NK-92 treated with Interleukin-12 subunit alpha and Interleukin-12 subunit beta, amount 100 ng/mL, for 24 hours (cell line): Measurements from ENCODE around the gene PTPRN2.

Experiments
- DNase-seq: peaks from one replicate; lab custom pipeline; 2025; lab: John Stamatoyannopoulos, UW

PTPRN2 gene

DNA sequence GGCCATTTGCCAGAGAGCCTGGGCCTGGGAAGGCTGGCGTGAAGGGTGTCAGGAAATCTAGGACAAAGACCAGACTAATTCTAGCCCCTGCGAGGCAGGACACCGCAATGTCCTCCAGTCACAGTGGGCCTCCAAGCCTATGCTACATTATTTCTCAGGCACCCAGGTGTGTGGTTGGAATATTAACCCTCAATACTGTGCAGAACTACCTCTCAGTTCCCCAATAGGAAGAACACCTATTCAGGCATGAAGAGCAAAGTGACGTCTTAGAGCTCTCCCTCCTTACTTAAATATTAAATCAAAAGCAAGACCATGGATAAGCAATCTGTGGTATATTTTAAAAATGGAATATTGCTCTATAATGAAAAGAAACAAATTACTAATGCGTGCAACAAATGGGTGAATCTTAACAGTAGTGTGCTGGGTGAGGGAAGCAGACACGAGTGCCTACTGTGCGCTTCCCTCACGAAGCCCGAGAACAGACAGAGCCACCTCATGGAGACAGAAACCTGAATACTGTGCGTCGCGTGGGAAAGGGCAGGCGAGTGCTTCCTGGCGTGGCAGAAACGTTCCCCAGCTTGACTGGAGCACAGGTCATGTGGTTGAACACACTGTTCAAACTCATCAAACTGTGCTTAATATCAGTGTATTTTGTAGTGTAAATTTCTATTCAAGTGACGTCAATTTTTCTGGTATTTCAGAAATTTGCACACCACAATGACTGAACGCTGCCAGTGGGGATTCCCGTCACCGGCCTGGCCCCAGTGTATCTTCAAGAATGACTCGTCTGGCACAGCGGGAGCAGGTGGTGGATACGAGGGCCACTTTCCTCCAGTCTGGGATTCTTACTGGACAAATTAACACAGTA lies 15.5 kb upstream of the PTPRN2 start:
- no peak for DNase-seq

DNA sequence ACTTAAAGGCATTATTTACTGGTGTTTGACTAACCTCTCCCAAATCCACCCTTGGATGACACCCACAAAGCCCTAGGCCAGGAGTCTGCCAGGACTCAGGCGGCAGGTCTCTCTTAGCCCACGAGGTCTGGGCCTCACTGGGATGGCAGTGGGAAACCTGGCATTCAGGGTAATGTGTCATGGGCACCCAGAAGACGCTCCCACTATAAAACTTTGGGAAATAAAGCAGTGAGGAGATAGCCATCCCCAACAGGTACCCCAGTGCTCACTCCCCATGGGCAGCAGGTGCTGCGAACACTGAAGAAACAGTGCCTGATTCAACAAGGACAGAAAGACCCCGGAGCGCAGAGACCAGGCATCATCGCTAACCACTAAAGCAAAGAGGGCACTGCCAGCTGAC lies 14.4 kb upstream of the PTPRN2 start:
- no peak for DNase-seq

DNA sequence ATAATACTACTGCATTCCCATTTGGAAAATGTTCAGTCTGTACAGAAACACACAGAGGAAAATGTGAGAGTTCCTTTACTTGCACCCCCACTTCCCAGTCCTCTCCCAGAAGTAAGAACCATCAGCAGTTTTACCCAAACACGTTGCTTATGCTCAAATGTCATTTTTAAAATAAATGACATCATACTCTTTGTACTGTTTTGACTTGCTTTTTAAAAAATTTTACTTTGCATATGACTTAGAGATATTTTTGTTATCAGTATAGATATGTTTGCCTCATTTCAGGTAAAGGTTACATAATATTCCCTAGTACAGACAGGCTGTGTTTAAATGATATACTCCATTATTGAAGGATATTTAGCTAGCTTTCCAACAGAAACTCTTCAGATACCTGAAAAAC lies 13.5 kb upstream of the PTPRN2 start:
- DNase-seq = no peak

DNA sequence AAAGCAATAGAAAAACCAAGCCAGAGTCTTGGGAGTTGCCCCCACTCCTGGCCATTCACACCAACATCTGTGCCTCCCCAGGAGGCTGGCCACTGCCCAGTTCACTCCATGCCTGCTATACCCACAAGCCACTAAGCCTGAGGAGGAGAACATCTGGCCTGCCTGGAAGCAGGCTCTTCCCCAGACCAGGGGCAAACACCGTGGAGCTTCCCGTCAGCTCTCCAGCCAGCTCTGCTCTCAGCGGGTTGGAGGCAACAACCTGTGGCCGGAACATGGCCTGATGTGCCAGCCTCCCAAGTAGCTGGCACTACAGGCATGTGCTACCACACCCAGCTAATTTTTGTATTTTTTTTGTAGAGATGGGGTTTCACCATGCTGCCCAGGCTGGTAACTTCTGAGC lies 9.1 kb upstream of the PTPRN2 start:
- no peak for DNase-seq

DNA sequence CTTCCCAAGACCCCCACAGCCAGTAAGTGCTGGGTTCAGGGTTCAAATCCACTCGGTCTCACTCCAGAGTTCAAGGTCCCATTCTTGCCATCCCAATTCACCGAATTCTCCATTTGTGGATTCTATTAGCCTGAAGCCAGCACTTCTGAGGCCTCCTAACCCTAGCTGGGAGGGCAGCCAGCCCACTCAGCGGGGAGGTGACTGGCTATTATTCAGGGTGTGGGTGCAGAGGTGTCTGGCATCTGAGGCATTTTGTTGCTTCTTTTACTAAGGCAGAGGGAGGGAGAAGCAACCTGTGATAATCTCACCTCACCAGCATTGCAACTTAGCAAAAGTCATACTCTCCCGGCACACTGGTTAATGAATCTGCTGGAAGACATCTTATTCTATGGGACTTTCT lies 8.7 kb upstream of the PTPRN2 start:
- DNase-seq = no peak

DNA sequence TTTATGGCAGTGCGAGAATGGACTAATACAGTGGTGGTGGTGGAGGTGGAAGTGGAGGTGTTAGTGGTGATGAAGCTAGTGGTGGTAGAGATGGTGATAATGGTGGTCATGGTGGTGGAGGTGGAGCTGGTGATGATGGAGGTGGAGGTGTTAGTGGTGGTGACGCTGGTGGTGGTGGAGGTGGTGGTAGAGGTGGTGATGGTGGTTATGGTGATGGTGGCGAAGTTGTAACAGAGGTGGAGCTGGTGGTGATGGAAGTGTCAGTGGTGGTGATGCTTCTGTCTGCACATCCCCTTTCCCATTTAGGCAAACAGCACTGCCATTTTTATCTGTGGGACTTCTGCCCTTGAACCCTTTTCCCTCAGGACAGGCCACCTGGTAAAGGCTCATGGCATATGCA lies 7.4 kb upstream of the PTPRN2 start:
- no peak for DNase-seq

DNA sequence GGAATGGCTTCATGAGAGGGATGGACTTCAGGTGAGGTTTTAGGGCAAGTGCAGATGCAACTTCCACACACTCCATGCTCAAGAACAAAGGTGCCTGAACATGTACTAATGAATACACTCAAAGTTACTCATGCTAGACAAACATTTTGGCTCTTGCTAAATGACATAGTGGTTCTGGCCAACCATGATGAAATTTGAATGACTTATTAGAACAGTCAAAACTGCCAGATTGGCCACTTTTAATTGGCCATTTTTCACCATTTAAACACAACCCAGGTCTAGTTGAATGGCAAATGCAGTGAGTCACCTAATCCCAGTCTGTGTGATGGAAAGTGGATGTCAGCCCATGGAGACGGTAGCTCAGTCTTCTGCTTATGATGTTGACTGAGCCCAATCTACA lies 4.9 kb upstream of the PTPRN2 start:
- no peak for DNase-seq

DNA sequence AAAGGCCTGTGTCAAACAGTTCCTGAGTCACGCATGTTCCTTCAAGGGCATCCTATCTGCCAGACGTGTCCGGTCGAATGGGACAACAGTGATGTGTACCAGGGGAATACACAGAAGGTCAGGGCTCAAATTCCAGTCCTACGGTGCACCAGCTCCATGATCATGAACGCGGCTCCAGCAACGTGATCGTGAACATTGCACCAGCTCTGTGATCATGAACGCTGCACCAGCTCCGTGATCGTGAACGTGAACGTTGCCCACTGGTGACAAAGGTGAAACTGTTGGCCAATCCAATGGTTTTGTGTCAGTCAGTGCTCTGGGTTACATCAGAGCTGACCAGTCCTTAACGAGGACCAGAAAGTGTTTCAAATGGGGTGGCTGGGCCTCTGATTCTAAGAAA lies 4.3 kb upstream of the PTPRN2 start:
- DNase-seq = no peak

DNA sequence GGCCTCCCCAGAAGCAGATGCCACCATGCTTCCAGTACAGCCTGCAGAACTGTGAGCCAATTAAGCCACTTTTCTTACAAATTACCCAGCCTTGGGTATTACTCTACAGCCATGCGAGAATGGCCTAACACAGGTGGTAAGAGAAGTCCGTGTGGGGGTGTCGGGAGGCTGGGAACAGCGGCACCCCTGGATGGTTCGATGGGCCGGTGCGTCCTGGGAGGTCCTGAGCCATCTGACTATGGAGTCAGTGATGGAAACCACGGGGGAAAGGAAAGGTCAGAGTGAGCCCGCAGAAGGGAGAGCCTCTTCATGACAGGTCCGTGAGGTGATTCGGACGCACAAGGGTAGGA lies 2.5 kb upstream of the PTPRN2 start:
- DNase-seq = no peak

DNA sequence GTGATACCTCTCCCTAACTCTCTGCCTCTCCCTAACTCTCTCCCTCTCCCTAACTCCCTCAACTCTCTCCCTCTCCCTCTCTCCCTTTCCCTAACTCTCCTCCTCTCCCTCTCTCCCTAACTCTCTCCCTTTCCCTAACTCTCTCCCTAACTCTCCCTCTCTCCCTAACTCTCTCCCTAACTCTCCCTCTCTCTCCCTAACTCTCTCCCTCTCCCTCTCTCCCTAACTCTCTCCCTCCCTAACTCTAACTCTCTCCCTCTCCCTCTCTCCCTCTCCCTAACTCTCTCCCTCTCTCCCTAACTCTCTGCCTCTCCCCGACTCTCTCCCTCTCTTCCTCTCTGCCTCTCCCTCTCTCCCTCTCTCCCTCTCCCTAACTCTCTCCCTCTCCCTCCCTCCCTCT lies 2.0 kb upstream of the PTPRN2 start:
- no peak for DNase-seq

DNA sequence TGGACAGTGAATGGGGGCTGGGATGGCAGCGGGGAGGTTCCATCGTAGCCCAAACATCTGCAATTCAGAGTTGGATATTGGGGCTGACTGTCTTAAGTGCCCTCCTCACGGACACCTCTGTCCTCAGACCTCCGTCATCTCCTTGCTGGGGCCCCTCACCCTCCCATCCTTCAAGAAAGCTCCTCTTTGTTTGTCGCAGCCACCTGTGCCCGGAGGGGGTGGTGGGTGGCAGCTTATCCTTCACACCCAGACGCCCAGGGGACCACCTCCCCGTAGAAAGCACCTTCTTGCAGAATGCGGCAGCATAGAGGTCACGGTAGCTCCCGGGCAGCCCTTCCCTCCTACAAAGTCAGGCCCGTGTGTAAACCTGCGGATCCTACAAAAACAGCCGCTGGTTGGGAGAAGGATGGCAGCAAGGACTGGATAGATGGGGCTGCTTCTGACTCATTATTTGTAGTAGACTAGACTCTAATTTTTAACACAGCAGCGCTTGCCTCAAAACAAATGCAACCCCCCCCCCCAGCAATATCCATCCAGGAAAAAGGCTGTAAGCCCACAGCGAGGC lies 1.3 kb upstream of the PTPRN2 start:
- no peak for DNase-seq

DNA sequence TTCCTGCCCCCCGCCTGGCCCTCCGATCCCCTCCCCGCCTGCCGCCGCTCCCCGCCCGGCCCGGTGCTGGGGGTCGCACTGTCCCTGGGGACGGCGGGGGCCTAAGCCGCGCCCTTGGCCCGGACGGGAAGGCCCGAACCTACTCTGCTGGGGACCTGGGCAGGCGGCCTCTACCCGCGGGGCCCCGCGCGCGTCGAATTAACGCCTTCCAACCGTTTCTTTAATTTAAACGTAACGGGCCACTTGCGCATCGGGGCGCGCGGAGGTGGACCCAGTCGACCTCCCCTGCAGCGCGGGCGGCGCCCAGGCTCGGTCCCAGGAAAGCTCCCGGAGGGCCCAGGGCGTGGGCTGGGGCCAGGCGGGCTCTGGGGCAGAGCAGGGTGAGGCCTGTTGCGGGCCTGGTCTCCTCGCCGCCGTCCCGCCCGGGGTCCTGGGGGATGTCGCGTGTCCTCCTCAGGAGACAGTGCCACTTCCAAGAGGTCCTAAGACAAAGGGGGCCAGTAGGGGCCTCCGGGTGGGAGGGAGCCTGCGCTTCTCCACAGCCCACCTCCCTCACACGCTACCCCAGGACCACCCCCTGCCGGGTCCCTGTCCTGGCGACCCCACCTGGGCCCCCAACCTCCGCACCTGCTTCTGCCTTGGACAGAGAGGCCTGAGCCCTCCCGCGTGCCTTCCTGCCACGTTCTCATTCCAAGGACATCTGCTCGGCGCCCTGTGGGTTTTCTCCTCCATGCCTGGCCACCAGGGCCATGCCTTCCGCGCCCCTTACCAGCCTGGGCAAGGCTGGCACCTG lies 658 bp upstream of the PTPRN2 start:
- no peak for DNase-seq

DNA sequence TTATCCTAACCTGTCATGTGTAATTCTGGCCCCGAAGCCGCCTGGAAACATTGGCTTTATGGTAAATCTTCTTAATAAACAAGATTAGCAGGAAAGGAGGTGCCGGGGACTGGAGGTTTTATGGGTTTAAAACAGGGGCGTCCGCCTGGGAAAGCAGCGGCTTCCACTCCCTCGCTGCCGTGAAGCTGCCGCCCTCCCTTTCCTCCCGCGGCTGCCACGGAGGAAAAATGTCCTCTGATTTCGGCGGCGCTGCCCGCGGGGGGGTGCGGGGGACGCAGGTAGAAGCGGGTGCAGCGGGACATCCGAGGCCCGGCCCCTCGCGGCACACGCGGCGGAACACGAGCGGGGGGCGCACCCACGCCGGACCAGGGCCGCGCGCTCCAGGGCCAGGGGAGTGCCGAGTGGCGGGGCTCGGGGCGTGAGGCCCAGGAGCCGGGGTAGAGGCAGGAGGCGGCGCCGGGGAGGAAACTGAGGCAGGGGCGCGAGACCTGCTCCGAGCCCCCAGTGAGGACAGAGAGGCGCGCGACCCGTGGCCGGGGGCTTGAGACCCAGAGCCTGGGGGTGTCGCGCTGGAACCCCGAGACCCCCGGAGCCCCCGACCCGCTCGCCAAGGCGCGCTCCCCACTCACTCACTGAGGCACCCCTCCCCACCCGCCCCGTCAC lies 993 bp downstream of the PTPRN2 start:
- no peak for DNase-seq

DNA sequence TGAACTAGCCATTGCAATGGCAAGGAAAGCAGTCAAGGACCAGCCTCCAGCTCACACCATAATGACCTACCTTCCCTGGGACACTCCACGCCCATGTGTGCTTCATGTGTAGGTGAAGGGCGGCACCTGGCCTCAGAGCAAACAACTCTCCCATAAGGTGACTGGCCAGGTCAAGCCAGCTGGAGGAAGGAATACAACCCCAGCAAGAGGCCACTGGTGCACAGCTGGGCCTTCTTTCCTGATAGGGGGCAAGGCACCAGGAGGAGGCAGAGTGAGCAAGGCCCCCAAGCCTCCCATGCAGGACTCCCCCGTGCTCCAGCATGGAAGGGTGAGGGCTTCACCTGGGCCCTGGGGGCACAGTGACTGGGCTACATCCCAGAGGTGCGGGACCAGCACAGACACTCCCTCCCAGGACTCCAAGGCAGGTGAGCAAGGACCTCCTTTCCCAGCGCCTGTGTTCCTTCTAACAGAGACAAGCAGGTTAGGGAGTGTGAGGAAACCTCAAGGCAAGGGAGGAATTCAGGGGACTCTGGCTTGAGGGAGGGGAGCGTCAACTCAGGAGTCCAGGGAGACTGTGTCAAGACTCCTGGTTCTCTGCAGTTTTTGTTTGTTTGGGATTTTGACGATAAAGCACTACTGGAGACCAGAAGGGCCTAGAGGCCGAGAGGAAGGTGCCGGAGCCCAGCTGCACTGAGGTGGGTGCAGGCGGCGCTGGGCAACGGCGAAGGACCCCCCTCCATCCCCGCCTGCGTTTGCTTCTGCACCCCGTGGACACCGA lies 1.7 kb downstream of the PTPRN2 start:
- DNase-seq = no peak

DNA sequence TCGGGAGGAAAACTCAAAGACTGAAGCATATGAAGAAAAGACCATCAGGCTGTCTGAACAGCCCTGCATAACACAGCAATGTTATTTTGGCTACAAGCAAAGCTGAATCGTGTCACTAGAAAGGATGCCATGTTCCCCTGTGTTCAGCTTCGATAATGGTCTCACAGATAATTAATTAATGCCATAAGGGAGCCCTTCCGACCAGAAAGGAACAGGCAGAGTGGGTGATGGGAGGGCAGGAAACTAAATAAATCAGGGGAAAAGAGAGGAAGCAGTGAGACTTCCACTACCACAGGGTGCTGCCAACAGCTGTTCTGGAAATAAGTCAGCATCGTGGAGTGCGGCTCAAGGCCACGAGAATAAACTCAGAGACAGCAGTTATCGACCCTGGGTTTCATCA lies 3.2 kb downstream of the PTPRN2 start:
- no peak for DNase-seq

DNA sequence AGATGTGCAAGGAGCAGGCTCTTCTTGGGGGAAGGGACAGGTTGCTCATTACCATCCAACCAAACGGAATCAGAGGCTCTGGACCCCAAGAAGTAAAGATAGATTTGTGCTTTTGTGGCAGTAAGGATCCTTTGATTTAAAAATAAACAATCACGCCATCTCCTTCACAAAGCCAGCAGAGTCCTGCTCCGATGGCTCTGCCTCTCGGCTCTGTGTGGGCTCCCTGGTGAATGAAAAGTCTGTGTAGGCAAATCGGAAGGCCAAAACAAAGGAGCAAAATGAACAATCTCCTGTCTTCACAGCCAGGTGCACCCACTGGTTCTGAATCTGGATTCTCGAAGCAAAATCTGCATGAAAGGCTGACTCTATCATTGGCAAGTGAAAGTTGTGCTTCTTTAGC lies 3.8 kb downstream of the PTPRN2 start:
- no peak for DNase-seq

DNA sequence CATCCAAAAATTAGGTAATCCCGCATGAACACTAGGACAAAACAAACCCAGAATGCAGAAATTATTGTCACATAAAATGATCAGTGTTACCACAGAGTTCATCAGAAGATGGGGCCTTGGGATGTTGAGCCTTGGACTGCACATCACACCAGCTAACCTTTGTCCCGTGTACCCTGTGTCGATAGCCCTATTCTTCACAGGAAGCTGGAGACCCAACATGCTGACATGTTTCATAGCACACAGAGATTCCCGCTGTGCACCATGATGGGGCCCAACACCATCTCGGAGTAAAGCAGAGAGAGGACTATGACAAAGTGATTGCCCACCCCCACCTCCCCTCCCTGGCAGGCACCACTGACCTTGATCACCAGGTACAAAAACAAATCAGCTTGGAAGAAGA lies 4.5 kb downstream of the PTPRN2 start:
- DNase-seq = no peak

DNA sequence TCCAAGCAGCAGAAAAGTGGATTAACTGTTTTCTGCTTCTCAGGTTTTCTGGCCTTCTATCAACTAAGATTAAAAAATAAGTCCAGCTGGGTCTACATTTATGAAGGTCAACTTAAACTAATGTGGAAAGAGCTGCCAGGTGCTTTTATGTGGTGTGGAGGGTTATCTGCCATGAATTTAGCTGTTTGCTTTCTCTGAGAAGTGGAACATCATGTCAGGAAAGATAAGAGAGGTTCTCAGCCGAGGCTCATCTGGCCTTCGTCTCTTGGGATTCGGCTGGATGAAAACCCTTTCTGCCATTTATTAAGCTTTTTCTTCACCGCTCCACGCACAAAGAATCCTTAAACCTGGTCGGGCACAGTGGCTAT lies 5.5 kb downstream of the PTPRN2 start:
- no peak for DNase-seq

DNA sequence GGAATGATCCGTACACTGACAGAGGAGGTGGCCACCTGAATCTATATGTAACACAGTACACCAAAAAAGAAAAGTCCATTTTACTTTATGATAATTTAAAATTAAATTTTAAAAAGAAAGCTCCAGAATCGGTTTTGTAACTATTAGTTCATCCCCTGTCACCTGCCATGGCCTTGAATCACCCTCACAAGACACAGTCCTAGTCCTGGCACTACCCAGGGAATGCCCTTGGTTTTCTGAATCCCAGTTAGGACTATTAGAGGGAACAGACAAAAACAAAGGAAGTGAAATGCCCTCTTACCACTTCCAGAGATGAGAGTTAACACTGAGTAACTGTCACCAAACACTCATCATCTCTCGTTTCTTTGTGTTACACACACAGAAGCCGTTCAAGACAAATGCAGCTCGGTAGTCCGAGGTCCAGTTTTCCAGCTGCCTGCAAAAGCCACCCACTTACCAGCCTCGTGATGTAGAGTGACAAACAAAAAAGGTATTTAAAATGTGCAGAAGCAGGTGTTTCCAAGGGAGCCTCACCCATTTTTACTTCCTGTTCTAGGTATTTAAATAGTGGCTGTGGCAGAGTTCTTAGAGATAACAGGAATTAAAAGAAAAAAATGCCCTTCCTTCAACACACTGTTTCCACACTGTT lies 6.1 kb downstream of the PTPRN2 start:
- no peak for DNase-seq

DNA sequence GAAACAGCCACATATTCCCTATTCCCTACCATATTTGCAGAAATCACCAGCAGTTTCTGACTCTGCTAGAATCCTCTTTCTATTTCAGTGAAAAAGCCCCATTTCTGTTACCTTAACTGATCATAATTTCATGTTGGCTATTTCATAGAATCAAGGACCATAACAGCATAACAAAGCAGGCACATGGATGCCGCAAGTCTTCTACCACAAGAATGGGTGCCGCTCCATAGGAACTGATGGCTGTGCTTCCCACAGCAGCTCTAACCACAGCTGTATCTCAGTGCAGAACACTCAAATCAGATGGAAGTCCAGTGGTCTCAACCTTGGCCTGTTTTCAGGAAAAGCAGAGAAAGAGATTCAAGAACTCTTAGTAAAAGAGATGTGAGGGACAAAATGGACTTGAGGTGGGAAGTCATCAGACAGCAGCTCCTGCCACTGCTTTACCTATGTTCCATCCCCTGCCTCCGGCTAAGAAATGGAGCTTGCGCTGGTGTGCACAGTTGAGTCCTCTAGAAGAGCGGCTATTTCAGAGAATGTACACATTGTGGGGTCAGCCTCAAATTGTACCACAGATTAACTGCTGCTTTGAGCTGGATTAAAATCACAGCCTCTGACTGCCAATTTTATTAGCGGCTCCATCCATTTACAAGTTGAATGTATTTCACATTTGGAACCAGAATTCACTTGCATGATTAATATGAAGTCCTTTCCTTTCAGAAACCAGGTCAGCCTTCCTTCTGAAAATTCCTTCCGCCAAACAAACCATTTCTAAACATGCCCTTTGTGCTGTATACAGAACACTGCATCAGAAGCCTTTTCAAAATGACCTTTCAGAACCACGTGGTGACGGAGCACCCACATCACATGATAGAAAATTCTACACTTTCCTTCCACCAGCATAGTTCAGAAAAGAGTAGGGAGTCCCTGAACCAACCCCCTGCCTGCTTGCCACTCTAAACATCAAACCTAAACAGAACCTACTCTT lies 7.7 kb downstream of the PTPRN2 start:
- DNase-seq = no peak
